GM20000 (cell line): Measurements from ENCODE around the gene OR13C8.
"Not testable (repeated sequence)": the region's sequence is repeated elsewhere in the genome, so short reads cannot be mapped to it uniquely, and the experiment has no call there.

ENCODE experiments used
- DNase-seq: peaks from one replicate; pipeline ENCODE4 v3.0.0; 2012; ENCODE audit warnings: low spot score
- TF ChIP-seq, protein P1 (sequence below): IDR thresholded peaks from 2 replicates; pipeline ENCODE4 v1.5.1; 2012; ENCODE audit warnings: mild to moderate bottlenecking, control low read depth; ENCODE audit errors: extremely low read depth, missing control alignments

The OR13C8 gene, protein sequence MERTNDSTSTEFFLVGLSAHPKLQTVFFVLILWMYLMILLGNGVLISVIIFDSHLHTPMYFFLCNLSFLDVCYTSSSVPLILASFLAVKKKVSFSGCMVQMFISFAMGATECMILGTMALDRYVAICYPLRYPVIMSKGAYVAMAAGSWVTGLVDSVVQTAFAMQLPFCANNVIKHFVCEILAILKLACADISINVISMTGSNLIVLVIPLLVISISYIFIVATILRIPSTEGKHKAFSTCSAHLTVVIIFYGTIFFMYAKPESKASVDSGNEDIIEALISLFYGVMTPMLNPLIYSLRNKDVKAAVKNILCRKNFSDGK

DNA sequence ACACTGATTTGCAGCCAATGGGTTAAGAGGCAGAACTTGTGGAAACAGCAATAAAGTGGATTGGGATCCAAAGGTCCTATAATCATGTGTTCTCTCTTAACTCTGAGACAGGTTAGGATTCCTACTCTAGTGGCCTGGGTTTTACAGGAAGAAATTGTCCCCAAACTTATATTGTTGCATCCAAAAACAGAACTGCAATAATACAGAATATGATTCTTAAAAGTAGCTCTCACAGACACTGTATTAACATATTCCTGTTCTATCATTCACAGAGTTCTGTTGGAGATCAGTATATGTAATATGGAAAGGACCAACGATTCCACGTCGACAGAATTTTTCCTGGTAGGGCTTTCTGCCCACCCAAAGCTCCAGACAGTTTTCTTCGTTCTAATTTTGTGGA lies at the start of gene OR13C8:
Gene OR13C8 (plus strand): TSS at position 301 of the 400 bp plus-strand sequence. CDS start 0 bp downstream, at position 301.
- DNase-seq: no peak
- TF ChIP-seq, protein P1, sequence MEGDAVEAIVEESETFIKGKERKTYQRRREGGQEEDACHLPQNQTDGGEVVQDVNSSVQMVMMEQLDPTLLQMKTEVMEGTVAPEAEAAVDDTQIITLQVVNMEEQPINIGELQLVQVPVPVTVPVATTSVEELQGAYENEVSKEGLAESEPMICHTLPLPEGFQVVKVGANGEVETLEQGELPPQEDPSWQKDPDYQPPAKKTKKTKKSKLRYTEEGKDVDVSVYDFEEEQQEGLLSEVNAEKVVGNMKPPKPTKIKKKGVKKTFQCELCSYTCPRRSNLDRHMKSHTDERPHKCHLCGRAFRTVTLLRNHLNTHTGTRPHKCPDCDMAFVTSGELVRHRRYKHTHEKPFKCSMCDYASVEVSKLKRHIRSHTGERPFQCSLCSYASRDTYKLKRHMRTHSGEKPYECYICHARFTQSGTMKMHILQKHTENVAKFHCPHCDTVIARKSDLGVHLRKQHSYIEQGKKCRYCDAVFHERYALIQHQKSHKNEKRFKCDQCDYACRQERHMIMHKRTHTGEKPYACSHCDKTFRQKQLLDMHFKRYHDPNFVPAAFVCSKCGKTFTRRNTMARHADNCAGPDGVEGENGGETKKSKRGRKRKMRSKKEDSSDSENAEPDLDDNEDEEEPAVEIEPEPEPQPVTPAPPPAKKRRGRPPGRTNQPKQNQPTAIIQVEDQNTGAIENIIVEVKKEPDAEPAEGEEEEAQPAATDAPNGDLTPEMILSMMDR: no peak

DNA sequence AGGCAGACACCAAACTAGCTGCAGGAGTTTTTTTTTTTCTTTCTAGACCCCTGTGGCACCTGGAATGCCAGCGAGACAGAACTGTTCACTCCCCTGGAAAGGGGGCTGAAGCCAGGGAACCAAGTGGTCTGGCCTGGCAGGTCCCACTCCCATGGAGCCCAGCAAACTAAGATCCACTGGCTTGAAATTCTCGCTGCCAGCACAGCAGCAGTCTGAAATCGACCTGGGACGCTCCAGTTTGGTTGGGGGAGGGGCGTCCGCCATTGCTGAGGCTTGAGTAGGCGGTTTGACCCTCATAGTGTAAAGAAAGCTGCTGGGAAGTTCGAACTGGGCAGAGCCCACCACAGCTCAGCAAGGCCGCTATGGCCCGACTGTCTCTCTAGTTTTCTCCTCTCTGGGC lies 48.7 kb upstream of the OR13C8 start:
- DNase-seq: not testable (repeated sequence)

- no peak for DNase-seq
- TF ChIP-seq, protein P1: no peak
These were observed 41.9 kb upstream of the OR13C8 start, which contains the start of gene OR13C4 for GRCh38 chr9:104527109-104527508. Gene OR13C4 (minus strand): TSS chr9:104527209. CDS start chr9:104527209, 0 bp downstream.

DNA sequence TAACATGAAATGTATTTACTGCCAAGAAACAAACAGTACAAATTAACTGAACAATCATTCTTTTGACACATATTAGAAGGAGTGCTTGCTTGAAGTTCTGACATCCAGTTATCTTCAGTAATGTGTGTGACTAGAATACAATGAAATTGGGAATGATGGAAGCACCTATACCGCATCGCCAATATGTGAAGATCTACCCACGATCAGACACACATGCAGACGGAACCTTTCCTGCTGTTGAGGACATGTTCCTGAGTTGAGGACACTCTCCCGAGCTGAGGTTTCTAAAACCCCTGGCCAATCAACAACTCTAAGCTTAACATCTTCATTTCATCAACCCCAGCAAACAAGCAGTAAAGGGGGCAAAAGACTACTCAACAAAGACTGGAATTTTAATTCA lies 32.2 kb upstream of the OR13C8 start, which contains the start of gene OR13C3:
Gene OR13C3 (minus strand): TSS at position 101 of the 400 bp plus-strand sequence. CDS start 133 bp downstream, outside the sequence.
- TF ChIP-seq, protein P1: no peak
- no peak for DNase-seq

DNA sequence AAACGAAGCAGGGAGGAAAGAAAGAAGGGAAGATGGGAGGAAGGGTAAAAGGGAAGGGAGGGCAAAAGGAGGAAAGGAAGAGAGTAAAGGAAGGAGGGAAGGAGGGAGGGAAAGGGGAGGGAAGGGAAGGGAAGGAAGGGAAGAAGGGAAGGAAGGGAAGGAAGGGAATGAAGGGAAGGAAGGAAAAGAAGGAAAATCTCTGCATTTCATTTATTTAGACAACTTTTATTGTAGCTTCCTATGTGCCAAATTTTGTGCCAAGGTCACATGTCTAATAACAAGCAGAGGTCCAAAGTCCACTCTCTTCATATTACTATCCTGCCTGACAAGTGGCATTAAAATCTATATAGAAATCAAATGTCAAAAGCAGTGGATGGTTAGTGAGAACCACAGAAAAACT lies 29.7 kb upstream of the OR13C8 start:
- TF ChIP-seq, protein P1: no peak
- DNase-seq: no peak

- TF ChIP-seq, protein P1: no peak
- no peak for DNase-seq
These were observed 24.3 kb upstream of the OR13C8 start for GRCh38 chr9:104544644-104545043.

- TF ChIP-seq, protein P1: no peak
- DNase-seq: no peak
These were observed 15.7 kb upstream of the OR13C8 start for GRCh38 chr9:104553261-104553660.

DNA sequence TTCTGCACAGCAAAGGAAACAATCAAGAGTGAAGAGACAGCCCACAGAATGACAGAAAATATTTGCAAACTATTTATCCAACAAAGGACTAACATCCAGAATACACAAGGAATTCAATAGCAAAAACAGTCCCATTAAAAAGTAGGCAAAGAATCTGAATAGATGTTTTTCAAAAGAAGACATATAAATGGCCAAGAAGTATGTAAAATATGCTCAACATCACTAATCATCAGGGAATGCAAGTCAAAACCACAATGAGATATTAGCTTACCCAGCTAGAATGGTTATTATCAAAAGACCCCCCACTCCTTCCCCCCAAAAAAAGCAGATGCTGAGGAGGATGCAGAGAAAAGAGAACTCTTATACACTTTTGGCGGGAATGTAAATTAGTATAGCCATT lies 13.4 kb upstream of the OR13C8 start:
- no peak for DNase-seq
- TF ChIP-seq, protein P1: no peak
